K562 (cell line): ENCODE data around the gene ZCCHC24. TPM values are rescaled to one million over a fixed set of nuclear protein-coding genes. Genes with fewer than 3 reads are reported as not detected.

Experiments
- DACH1 ChIP-seq: fragments of 450-650 bp; IDR thresholded peaks from 2 replicates; pipeline ENCODE4 v1.6.1; 2018; ENCODE audit not compliant: partially characterized antibody
- FOXA1 ChIP-seq: fragments of 450-650 bp; IDR thresholded peaks from 2 replicates; pipeline ENCODE4 v1.6.1; 2016; ENCODE audit warnings: mild to moderate bottlenecking, borderline replicate concordance
- FOXJ2 ChIP-seq: fragments of 200-800 bp; sonication (Bioruptor generic); IDR thresholded peaks from 2 replicates; pipeline ENCODE4 v1.6.1; 2016; ENCODE audit warnings: missing genetic modification characterization, missing compliant biosample characterization
- FOXP4 ChIP-seq: sonication (generic); formaldehyde crosslinking; IDR thresholded peaks from 2 replicates; pipeline ENCODE4 v1.8.0; 2022; ENCODE audit warnings: mild to moderate bottlenecking, missing genetic modification reagents, borderline replicate concordance
- MYBL2 ChIP-seq, 2 experiments: fragments of 450-650 bp in 1 of 2; sonication (generic) in 1 of 2; formaldehyde crosslinking in 1 of 2; IDR thresholded peaks; 2 replicates each; pipeline versions ENCODE4 v1.6.1 to v1.8.1; 2017 to 2022; ENCODE audit warnings: borderline replicate concordance in 1 of 2, inconsistent platforms in 1 of 2, low read depth in 1 of 2, mild to moderate bottlenecking in 1 of 2, missing genetic modification reagents in 1 of 2, moderate library complexity in 1 of 2
- NCOA4 ChIP-seq: fragments of 450-650 bp; IDR thresholded peaks from 2 replicates; pipeline ENCODE4 v1.6.1; 2018; ENCODE audit warnings: mild to moderate bottlenecking; ENCODE audit not compliant: partially characterized antibody
- PTBP1 ChIP-seq: fragments of 200-400 bp; formaldehyde crosslinking; IDR thresholded peaks from 2 replicates; pipeline ENCODE4 v1.6.1; 2017; ENCODE audit warnings: low read depth, low read length
- SMARCC2 ChIP-seq: fragments of 450-650 bp; IDR thresholded peaks from 2 replicates; pipeline ENCODE4 v1.6.1; 2017; ENCODE audit warnings: antibody characterized with exemption, moderate library complexity, mild to moderate bottlenecking, low read depth
- TGIF2 ChIP-seq: sonication (generic); formaldehyde crosslinking; IDR thresholded peaks from 2 replicates; pipeline ENCODE4 v1.8.1; 2022; ENCODE audit warnings: mild to moderate bottlenecking, missing genetic modification reagents, moderate library complexity
- ZNF197 ChIP-seq: fragments of 200-800 bp; sonication (Bioruptor generic); IDR thresholded peaks from 2 replicates; pipeline ENCODE4 v1.6.1; 2016; ENCODE audit warnings: low read depth, missing genetic modification characterization, missing compliant biosample characterization
- polyA plus RNA-seq, 8 experiments: library from polyadenylated mRNA; depleted of rRNA in 4 of 8; stranded (reverse) in 5 of 8; unstranded in 3 of 8; fragments of >200 nt; fragmentation: Nextera tagmentation in 2 of 8; fragmentation: Illumina TruSeq in 1 of 8; extraction: Ambion mirVana in 2 of 8; extraction: Trizol in 1 of 8; gene quantifications; 2 replicates each; pipeline versions ENCODE4 v1.2.1 to v1.2.3, GENCODE V29; 2011 to 2014; ENCODE audit warnings: inconsistent platforms in 1 of 8, missing spikeins in 1 of 8
- total RNA-seq, 7 experiments: library from RNA; depleted of rRNA in 6 of 7; stranded (reverse); fragments of >200 nt in 6 of 7; fragmentation: Illumina TruSeq in 2 of 7; extraction: Trizol in 2 of 7; gene quantifications; 2 replicates each; pipeline versions ENCODE4 v1.2.1 to v1.2.3, GENCODE V29; 2011 to 2021; ENCODE audit warnings: low replicate concordance in 1 of 7
- TF ChIP-seq, protein P1 (sequence below): fragments of 200-800 bp; sonication (Bioruptor generic); IDR thresholded peaks from 2 replicates; pipeline ENCODE4 v1.6.1; 2016; ENCODE audit warnings: missing genetic modification characterization, missing compliant biosample characterization
- TF ChIP-seq, protein P2 (sequence below), 2 experiments: IDR thresholded peaks; 2 replicates each; pipeline ENCODE4 v1.6.1; 2011; ENCODE audit warnings: borderline replicate concordance in 1 of 2, control low read depth in 1 of 2, low read depth in 1 of 2, low read length in 1 of 2, mild to moderate bottlenecking in 1 of 2, mixed read lengths in 1 of 2, moderate library complexity in 1 of 2; ENCODE audit not compliant: insufficient read depth in 1 of 2, insufficient read length in 1 of 2, poor library complexity in 1 of 2, severe bottlenecking in 1 of 2; ENCODE audit errors: extremely low read depth in 1 of 2
- TF ChIP-seq, protein P3 (sequence below): fragments of 450-650 bp; formaldehyde crosslinking; IDR thresholded peaks from 2 replicates; pipeline ENCODE4 v1.4.0; 2020; ENCODE audit warnings: mild to moderate bottlenecking
- TF ChIP-seq, protein P4 (sequence below), 2 experiments: fragments of 450-650 bp; IDR thresholded peaks; 2 replicates each; pipeline ENCODE4 v1.6.1; 2016

The ZCCHC24 gene
- total and polyA plus RNA-seq, 9 of the 15 experiments (the other 6 are each of a cell fraction or from before 2014, with no cell fraction given) = 0.84 to 11.0 (median 4.6) TPM

DNA sequence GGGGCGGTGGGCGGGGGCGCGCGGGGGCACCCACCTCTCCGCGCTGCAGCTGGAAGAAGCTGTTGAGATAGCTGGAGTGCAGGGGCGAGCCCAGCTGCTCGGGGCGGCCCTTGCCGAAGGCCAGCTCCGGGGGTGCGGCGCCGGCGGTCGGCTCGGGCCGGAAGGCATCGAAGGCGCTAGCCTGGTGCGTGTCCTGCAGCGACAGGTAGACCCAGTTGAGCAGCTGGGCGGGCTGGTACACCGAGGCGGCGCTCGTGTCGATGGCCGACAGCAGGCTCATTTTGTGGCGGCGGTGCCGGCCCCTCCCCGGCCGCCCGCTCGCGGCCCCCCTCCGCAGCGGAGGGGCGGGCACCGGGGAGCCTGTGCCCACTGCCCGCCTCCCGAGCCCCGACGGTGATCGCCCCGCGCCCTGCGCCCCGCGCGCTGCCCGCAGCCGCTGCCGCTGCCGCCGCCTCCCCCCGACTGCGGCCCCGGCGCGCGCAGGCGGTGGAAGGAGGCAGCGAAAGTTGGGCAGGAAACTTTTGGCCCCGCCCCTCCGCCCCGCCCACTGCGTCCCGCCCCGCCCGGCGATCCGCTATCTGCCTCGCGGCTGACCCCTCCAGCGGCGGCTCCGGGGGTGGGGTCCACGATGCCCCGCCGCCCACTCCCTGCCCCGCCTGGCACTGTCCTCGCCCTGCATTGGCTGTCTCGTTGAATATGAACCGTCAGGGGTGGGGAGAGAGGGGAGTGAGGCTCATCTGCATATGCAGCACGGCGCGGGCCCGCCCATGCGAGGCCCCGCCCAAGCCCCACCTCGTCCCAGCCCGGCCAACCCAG is at the start of gene ZCCHC24 (continued):
- TF ChIP-seq, protein P1, sequence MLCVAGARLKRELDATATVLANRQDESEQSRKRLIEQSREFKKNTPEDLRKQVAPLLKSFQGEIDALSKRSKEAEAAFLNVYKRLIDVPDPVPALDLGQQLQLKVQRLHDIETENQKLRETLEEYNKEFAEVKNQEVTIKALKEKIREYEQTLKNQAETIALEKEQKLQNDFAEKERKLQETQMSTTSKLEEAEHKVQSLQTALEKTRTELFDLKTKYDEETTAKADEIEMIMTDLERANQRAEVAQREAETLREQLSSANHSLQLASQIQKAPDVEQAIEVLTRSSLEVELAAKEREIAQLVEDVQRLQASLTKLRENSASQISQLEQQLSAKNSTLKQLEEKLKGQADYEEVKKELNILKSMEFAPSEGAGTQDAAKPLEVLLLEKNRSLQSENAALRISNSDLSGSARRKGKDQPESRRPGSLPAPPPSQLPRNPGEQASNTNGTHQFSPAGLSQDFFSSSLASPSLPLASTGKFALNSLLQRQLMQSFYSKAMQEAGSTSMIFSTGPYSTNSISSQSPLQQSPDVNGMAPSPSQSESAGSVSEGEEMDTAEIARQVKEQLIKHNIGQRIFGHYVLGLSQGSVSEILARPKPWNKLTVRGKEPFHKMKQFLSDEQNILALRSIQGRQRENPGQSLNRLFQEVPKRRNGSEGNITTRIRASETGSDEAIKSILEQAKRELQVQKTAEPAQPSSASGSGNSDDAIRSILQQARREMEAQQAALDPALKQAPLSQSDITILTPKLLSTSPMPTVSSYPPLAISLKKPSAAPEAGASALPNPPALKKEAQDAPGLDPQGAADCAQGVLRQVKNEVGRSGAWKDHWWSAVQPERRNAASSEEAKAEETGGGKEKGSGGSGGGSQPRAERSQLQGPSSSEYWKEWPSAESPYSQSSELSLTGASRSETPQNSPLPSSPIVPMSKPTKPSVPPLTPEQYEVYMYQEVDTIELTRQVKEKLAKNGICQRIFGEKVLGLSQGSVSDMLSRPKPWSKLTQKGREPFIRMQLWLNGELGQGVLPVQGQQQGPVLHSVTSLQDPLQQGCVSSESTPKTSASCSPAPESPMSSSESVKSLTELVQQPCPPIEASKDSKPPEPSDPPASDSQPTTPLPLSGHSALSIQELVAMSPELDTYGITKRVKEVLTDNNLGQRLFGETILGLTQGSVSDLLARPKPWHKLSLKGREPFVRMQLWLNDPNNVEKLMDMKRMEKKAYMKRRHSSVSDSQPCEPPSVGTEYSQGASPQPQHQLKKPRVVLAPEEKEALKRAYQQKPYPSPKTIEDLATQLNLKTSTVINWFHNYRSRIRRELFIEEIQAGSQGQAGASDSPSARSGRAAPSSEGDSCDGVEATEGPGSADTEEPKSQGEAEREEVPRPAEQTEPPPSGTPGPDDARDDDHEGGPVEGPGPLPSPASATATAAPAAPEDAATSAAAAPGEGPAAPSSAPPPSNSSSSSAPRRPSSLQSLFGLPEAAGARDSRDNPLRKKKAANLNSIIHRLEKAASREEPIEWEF = no peak
- TF ChIP-seq, protein P2, sequence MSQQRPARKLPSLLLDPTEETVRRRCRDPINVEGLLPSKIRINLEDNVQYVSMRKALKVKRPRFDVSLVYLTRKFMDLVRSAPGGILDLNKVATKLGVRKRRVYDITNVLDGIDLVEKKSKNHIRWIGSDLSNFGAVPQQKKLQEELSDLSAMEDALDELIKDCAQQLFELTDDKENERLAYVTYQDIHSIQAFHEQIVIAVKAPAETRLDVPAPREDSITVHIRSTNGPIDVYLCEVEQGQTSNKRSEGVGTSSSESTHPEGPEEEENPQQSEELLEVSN (IDR thresholded peaks at IDR 0.05; ENCODE audit: borderline replicate concordance in 1 of 2, extremely low read depth in 1 of 2, insufficient read depth in 1 of 2, insufficient read length in 1 of 2, low read depth in 1 of 2, low read length in 1 of 2, poor library complexity in 1 of 2, severe bottlenecking in 1 of 2) = peak; percentile 39 to 51
- TF ChIP-seq FOXA1 (no peak), FOXJ2 (tag) (no peak), TGIF2 (CRISPR knock-in tag) (no peak), DACH1 (no peak), NCOA4 (no peak), PTBP1 (no peak), MYBL2 (IDR thresholded peaks at IDR 0.05; ENCODE audit: low read depth) (no peak), MYBL2 (CRISPR knock-in tag; IDR thresholded peaks at IDR 0.05; ENCODE audit: borderline replicate concordance) (no peak), FOXP4 (CRISPR knock-in tag) (no peak), SMARCC2 (no peak), ZNF197 (CRISPR knock-in tag) (no peak)
- TF ChIP-seq, protein P3, sequence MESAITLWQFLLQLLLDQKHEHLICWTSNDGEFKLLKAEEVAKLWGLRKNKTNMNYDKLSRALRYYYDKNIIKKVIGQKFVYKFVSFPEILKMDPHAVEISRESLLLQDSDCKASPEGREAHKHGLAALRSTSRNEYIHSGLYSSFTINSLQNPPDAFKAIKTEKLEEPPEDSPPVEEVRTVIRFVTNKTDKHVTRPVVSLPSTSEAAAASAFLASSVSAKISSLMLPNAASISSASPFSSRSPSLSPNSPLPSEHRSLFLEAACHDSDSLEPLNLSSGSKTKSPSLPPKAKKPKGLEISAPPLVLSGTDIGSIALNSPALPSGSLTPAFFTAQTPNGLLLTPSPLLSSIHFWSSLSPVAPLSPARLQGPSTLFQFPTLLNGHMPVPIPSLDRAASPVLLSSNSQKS (CRISPR knock-in tag) = no peak
- TF ChIP-seq, protein P4, sequence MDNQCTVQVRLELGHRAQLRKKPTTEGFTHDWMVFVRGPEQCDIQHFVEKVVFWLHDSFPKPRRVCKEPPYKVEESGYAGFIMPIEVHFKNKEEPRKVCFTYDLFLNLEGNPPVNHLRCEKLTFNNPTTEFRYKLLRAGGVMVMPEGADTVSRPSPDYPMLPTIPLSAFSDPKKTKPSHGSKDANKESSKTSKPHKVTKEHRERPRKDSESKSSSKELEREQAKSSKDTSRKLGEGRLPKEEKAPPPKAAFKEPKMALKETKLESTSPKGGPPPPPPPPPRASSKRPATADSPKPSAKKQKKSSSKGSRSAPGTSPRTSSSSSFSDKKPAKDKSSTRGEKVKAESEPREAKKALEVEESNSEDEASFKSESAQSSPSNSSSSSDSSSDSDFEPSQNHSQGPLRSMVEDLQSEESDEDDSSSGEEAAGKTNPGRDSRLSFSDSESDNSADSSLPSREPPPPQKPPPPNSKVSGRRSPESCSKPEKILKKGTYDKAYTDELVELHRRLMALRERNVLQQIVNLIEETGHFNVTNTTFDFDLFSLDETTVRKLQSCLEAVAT (IDR thresholded peaks at IDR 0.05) = no peak
